Activated CD8-positive, alpha-beta memory T cell treated with anti-CD3 and anti-CD28 coated beads for 36 hours (primary cell): ENCODE measurements around the gene ZSWIM8. TPM values are rescaled to one million over a fixed set of nuclear protein-coding genes. Genes with fewer than 3 reads are reported as not detected.

ENCODE experiments used
- CTCF ChIA-PET: fragments of 350-600 bp; sonication (Branson Sonifier 250); formaldehyde crosslinking; loops from one replicate; lab custom pipeline; 2021; ENCODE audit warnings: antibody characterized with exemption; lab: Charles Lee
- POLR2A ChIA-PET: fragments of 350-600 bp; sonication (Branson Sonifier 250); formaldehyde crosslinking; loops from one replicate; lab custom pipeline; 2021; ENCODE audit warnings: antibody characterized with exemption; lab: Charles Lee
- total RNA-seq, 2 experiments: library from RNA; stranded (reverse); gene quantifications; one replicate each; pipeline ENCODE4 v1.2.3, GENCODE V29; 2021

Gene ZSWIM8
- total RNA-seq, 2 experiments from 2014 or later = 45.9 to 50.5 TPM

GRCh38 chr10:73842349-73842748, 56.9 kb downstream of the ZSWIM8 start:
- ChIA-PET CTCF (interaction anchor here (1.2 to 2.0 kb wide), 2 partner anchors 32 to 38 kb away, joined by 3 to 5 read pairs; partner anchors contain the start of gene CAMK2G), POLR2A (no interaction called here)

- POLR2A ChIA-PET = interaction anchor here (0.7 kb wide), 1 partner anchor 10 kb away, joined by 7 read pairs; no protein-coding TSS in a partner anchor
- CTCF ChIA-PET = interaction anchor here (1.2 to 2.0 kb wide), 3 partner anchors 31 to 43 kb away, joined by 3 to 5 read pairs (median 4); partner anchors contain the start of gene CAMK2G
Measured at GRCh38 chr10:73843261-73843660, 57.9 kb downstream of the ZSWIM8 start.

DNA sequence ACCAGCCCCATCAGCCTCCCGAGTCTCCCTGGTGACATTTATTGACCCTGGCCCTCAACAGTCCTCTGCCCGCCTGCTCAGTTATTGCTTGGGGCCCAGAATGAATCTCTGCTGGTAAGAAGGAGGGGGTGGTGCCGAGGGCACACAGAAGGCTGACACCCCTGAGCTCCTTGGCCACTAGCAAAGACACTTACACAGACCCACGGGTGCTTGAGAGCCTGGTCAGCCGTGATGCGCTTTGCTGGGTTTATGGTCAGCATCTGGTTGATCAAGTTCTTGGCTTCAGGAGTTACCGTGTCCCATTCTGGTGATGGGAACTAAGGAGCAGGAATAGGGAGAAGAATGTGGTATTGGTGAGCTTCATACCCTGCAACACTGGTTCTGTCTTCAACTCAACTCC, 61.6 kb downstream of the ZSWIM8 start:
- CTCF ChIA-PET = interaction anchor here (1.2 to 9.4 kb wide), 4 partner anchors 15 to 93 kb away, joined by 3 to 144 read pairs (median 16); partner anchors contain the start of gene CAMK2G
- POLR2A ChIA-PET = interaction anchor here (0.7 kb wide), 1 partner anchor 28 kb away, joined by 4 read pairs; no protein-coding TSS in a partner anchor

DNA sequence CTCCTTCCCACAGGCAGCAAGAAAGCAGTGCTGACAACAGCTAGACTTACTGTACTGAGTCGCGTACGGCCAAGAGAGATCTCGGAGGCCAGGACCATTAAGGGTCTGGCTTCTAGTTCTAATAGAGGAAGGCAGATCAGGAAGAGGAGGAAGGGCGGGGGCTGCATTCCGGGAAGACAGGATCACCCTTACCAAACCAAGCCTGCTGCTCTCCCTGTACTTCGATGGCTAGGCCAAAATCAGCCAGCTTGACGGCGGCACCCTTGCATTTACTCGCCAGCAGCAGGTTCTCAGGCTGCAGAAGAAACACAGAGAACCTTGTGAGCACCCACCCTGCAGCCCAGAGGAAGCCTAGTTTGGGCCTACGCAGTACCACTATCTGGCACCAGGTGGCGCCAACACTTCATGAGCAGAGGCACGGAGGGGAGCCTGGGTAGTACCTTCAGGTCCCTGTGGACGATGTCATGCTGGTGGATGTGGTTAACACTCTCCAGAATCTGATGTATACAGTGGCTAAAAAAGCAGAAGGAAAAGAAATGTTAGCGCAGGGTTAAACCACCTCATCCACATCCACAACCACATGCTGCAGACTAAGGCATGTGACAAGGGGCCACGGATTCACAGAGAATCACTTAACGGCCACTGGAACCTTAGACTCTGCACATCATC, 63.5 kb downstream of the ZSWIM8 start:
- ChIA-PET CTCF (interaction anchor here (0.7 to 9.4 kb wide), 13 partner anchors 10 to 108 kb away, joined by 3 to 144 read pairs (median 4); partner anchors contain the start of gene CAMK2G), POLR2A (no interaction called here)

DNA sequence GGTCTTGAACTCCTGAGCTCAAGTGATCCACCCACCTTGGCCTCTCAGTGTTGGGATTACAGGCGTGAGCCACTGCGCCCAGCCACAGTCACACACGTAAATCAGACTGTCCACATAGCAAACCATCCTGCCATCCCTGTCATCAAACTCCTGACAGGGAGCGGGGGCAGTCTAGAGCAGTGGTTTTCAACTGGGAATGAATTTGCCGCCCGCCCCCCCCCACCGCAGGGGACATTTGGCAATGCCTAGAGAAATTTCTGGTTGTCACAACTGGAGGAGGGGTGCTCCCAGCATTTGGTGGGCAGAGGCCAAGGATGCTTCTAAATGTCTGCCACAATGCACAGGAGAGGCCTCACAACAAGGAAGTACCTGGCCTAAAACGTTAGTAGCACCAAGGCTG, 64.8 kb downstream of the ZSWIM8 start:
- POLR2A ChIA-PET = no interaction called here
- CTCF ChIA-PET = interaction anchor here (0.7 to 9.4 kb wide), 8 partner anchors 12 to 90 kb away, joined by 3 to 144 read pairs (median 8); partner anchors contain the start of gene CAMK2G

- POLR2A ChIA-PET = interaction anchor here (0.6 kb wide), 1 partner anchor 15 kb away, joined by 3 read pairs; no protein-coding TSS in a partner anchor
Measured at GRCh38 chr10:73850863-73851461, 65.6 kb downstream of the ZSWIM8 start.

More at GRCh38 chr10:73850863-73851461, 65.6 kb downstream of the ZSWIM8 start:
- CTCF ChIA-PET = interaction anchor here (0.6 to 9.4 kb wide), 6 partner anchors 11 to 1385 kb away, joined by 3 to 144 read pairs (median 6); partner anchors contain the start of genes CAMK2G and COMTD1

Other genes starting within 250 kb of the ZSWIM8 start
- 10 to 100 TPM; 11.6 to 14.0 TPM for gene USP54, start 194.3 kb upstream of the ZSWIM8 start, total RNA-seq
- not detected for gene MYOZ1, start 144.1 kb upstream of the ZSWIM8 start, total RNA-seq
- gene SYNPO2L, start 129.6 kb upstream of the ZSWIM8 start, total RNA-seq = not detected
- 1 to 10 TPM; 7.5 to 8.6 TPM for gene AGAP5, start 87.5 kb upstream of the ZSWIM8 start, total RNA-seq
- 10 to 100 TPM; 89.0 to 89.9 TPM for gene SEC24C, start 41.2 kb upstream of the ZSWIM8 start, total RNA-seq
- gene CHCHD1, start 3.6 kb upstream of the ZSWIM8 start, total RNA-seq = 10 to 100 TPM; 34.9 to 36.2 TPM
- gene NDST2, start 26.0 kb downstream of the ZSWIM8 start, total RNA-seq = 10 to 100 TPM; 38.5 to 41.6 TPM
- 10 to 100 TPM; 15.8 to 16.2 TPM for gene CAMK2G, start 88.9 kb downstream of the ZSWIM8 start, total RNA-seq
- gene PLAU, start 125.5 kb downstream of the ZSWIM8 start, total RNA-seq = under 1 TPM; 0.25 to 0.38 TPM
- gene VCL, start 212.5 kb downstream of the ZSWIM8 start, total RNA-seq = 10 to 100 TPM; 25.4 to 25.9 TPM